HEK293 (cell line): Measurements from ENCODE around the gene QSOX1.

Experiments
- CTCF ChIA-PET: fragments of 350-600 bp; formaldehyde crosslinking; extraction: SDS; loops from one replicate; lab custom pipeline; 2021; ENCODE audit warnings: antibody characterized with exemption; lab: Yijun Ruan, JAX
- POLR2A ChIA-PET: fragments of 300-600 bp; formaldehyde crosslinking; extraction: SDS; loops from one replicate; lab custom pipeline; 2020; ENCODE audit warnings: antibody characterized with exemption, inconsistent platforms; lab: Yijun Ruan, JAX
- H3K27ac ChIP-seq: fragments of 200-500 bp; sonication (Bioruptor generic); 2 replicates; pipeline ENCODE4 v1.5.1; 2014; ENCODE audit warnings: low read depth, low read length, control low read depth, inconsistent platforms; ENCODE audit errors: extremely low read depth
- H3K36me3 ChIP-seq, 2 experiments: fragments of 200-500 bp in 1 of 2; sonication (Bioruptor generic) in 1 of 2; 1 replicate in 1 of 2; 2 replicates in 1 of 2; pipeline ENCODE4 v1.5.1; 2014 to 2017; ENCODE audit warnings: inconsistent platforms in 2 of 2, low read length in 2 of 2; ENCODE audit not compliant: control insufficient read depth in 2 of 2, insufficient read depth in 1 of 2
- H3K4me1 ChIP-seq: fragments of 200-500 bp; sonication (Bioruptor generic); 2 replicates; pipeline ENCODE4 v1.5.1; 2014; ENCODE audit warnings: mild to moderate bottlenecking, low read length, inconsistent platforms; ENCODE audit not compliant: control insufficient read depth, insufficient read depth
- H3K4me3 ChIP-seq: 2 replicates; pipeline ENCODE4 v1.5.1; 2011; ENCODE audit warnings: low read depth, mild to moderate bottlenecking, control low read depth, low read length, moderate library complexity
- H3K9me3 ChIP-seq: fragments of 200-500 bp; sonication (Bioruptor generic); 2 replicates; pipeline ENCODE4 v1.5.1; 2014; ENCODE audit warnings: low read depth, low read length, inconsistent platforms; ENCODE audit not compliant: control insufficient read depth, insufficient read depth
- AEBP2 ChIP-seq: fragments of 450-650 bp; formaldehyde crosslinking; IDR thresholded peaks from 2 replicates; pipeline ENCODE4 v1.5.1; 2016; ENCODE audit warnings: missing biosample characterization, missing genetic modification characterization, borderline replicate concordance
- EGR2 ChIP-seq: fragments of 450-650 bp; formaldehyde crosslinking; IDR thresholded peaks from 2 replicates; pipeline ENCODE4 v1.5.1; 2016; ENCODE audit warnings: low read depth, missing biosample characterization, missing genetic modification characterization
- GLIS1 ChIP-seq: fragments of 450-650 bp; formaldehyde crosslinking; IDR thresholded peaks from 2 replicates; pipeline ENCODE4 v1.5.1; 2016; ENCODE audit warnings: missing biosample characterization, missing genetic modification characterization
- KLF7 ChIP-seq: fragments of 450-650 bp; formaldehyde crosslinking; IDR thresholded peaks from 2 replicates; pipeline ENCODE4 v1.5.1; 2016; ENCODE audit warnings: missing biosample characterization, missing genetic modification characterization, borderline replicate concordance
- OVOL3 ChIP-seq: fragments of 450-650 bp; formaldehyde crosslinking; IDR thresholded peaks from 2 replicates; pipeline ENCODE4 v1.5.1; 2016; ENCODE audit warnings: missing biosample characterization, missing genetic modification characterization
- SP7 ChIP-seq: fragments of 450-650 bp; formaldehyde crosslinking; IDR thresholded peaks from 2 replicates; pipeline ENCODE4 v1.5.1; 2016; ENCODE audit warnings: missing biosample characterization, missing genetic modification characterization
- ZBTB17 ChIP-seq: fragments of 450-650 bp; formaldehyde crosslinking; IDR thresholded peaks from 2 replicates; pipeline ENCODE4 v1.5.1; 2016; ENCODE audit warnings: missing biosample characterization, missing genetic modification characterization
- ZBTB8A ChIP-seq: fragments of 450-650 bp; formaldehyde crosslinking; IDR thresholded peaks from 2 replicates; pipeline ENCODE4 v1.5.1; 2016; ENCODE audit warnings: missing biosample characterization, missing genetic modification characterization
- ZFP3 ChIP-seq: fragments of 450-650 bp; formaldehyde crosslinking; IDR thresholded peaks from 2 replicates; pipeline ENCODE4 v1.5.1; 2016; ENCODE audit warnings: low read depth, missing biosample characterization, missing genetic modification characterization
- ZNF112 ChIP-seq: fragments of 450-650 bp; formaldehyde crosslinking; IDR thresholded peaks from 2 replicates; pipeline ENCODE4 v1.5.0; 2017; ENCODE audit warnings: missing biosample characterization, missing genetic modification characterization
- ZNF146 ChIP-seq: fragments of 450-650 bp; formaldehyde crosslinking; IDR thresholded peaks from 2 replicates; pipeline ENCODE4 v1.5.1; 2016; ENCODE audit warnings: missing biosample characterization, missing genetic modification characterization
- ZNF19 ChIP-seq: fragments of 450-650 bp; formaldehyde crosslinking; IDR thresholded peaks from 2 replicates; pipeline ENCODE4; 2016; ENCODE audit warnings: missing biosample characterization, missing genetic modification characterization, low read depth
- ZNF202 ChIP-seq: fragments of 450-650 bp; formaldehyde crosslinking; IDR thresholded peaks from 2 replicates; pipeline ENCODE4 v1.5.1; 2016; ENCODE audit warnings: missing biosample characterization, missing genetic modification characterization, borderline replicate concordance
- ZNF292 ChIP-seq: fragments of 450-650 bp; formaldehyde crosslinking; IDR thresholded peaks from 2 replicates; pipeline ENCODE4 v1.5.1; 2016; ENCODE audit warnings: low read depth, missing biosample characterization, missing genetic modification characterization, borderline replicate concordance
- ZNF350 ChIP-seq: fragments of 450-650 bp; formaldehyde crosslinking; IDR thresholded peaks from 2 replicates; pipeline ENCODE4 v1.5.0; 2017; ENCODE audit warnings: missing biosample characterization, mild to moderate bottlenecking, missing genetic modification characterization
- ZNF473 ChIP-seq: fragments of 450-650 bp; formaldehyde crosslinking; IDR thresholded peaks from 2 replicates; pipeline ENCODE4 v1.5.1; 2017; ENCODE audit warnings: missing biosample characterization, missing genetic modification characterization
- ZNF48 ChIP-seq: fragments of 450-650 bp; formaldehyde crosslinking; IDR thresholded peaks from 2 replicates; pipeline ENCODE4 v1.5.1; 2016; ENCODE audit warnings: missing biosample characterization, missing genetic modification characterization
- ZNF514 ChIP-seq: fragments of 450-650 bp; formaldehyde crosslinking; IDR thresholded peaks from 2 replicates; pipeline ENCODE4 v1.5.1; 2016; ENCODE audit warnings: missing biosample characterization, missing genetic modification characterization
- ZNF529 ChIP-seq: fragments of 450-650 bp; formaldehyde crosslinking; IDR thresholded peaks from 2 replicates; pipeline ENCODE4 v1.5.1; 2017; ENCODE audit warnings: missing genetic modification characterization, missing biosample characterization; ENCODE audit not compliant: insufficient replicate concordance
- ZNF560 ChIP-seq: fragments of 450-650 bp; formaldehyde crosslinking; IDR thresholded peaks from 2 replicates; pipeline ENCODE4 v1.5.1; 2017; ENCODE audit warnings: missing biosample characterization, missing genetic modification characterization, borderline replicate concordance
- ZNF626 ChIP-seq: fragments of 450-650 bp; sonication (Bioruptor Pico); formaldehyde crosslinking; IDR thresholded peaks from 2 replicates; pipeline ENCODE4 v1.5.1; 2018; ENCODE audit warnings: missing biosample characterization, missing genetic modification characterization, inconsistent platforms
- ZNF660 ChIP-seq: fragments of 450-650 bp; IDR thresholded peaks from 2 replicates; pipeline ENCODE4 v1.5.1; 2018; ENCODE audit warnings: missing biosample characterization, mild to moderate bottlenecking, missing genetic modification characterization
- ZNF707 ChIP-seq: fragments of 450-650 bp; formaldehyde crosslinking; IDR thresholded peaks from 2 replicates; pipeline ENCODE4 v1.5.1; 2016; ENCODE audit warnings: missing biosample characterization, missing genetic modification characterization
- ZNF747 ChIP-seq: fragments of 450-650 bp; formaldehyde crosslinking; IDR thresholded peaks from 2 replicates; pipeline ENCODE4 v1.5.1; 2016; ENCODE audit warnings: missing biosample characterization, missing genetic modification characterization
- TF ChIP-seq, protein P1 (sequence below): fragments of 450-650 bp; formaldehyde crosslinking; IDR thresholded peaks from 2 replicates; pipeline ENCODE4 v1.5.1; 2016; ENCODE audit warnings: missing biosample characterization, missing genetic modification characterization
- TF ChIP-seq, protein P2 (sequence below): fragments of 450-650 bp; formaldehyde crosslinking; IDR thresholded peaks from 2 replicates; pipeline ENCODE4 v1.5.1; 2016; ENCODE audit warnings: missing biosample characterization, missing genetic modification characterization
- TF ChIP-seq, protein P3 (sequence below): fragments of 450-650 bp; formaldehyde crosslinking; IDR thresholded peaks from 2 replicates; pipeline ENCODE4 v1.5.1; 2017; ENCODE audit warnings: missing biosample characterization, missing genetic modification characterization

Gene QSOX1

DNA sequence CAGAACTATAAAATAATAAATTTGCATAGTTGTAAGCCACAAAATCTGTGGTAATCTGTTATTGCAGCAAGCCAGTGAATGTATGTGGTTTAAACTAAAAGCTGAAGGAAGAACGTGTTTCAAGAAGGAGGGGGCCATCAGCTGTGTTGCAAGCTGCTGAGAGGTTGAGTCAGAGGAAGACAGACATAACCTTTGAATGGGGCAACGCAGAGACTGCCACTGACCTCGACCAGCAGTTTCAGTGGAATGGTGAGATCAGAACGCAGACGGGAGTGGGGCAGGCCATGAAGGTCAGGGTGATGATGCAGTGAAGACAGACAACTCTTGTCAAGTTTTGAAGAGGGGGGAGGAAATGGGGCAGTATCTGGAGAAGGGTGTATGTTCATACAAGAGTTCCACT, 23.2 kb upstream of the QSOX1 start:
- TF ChIP-seq, protein P1, sequence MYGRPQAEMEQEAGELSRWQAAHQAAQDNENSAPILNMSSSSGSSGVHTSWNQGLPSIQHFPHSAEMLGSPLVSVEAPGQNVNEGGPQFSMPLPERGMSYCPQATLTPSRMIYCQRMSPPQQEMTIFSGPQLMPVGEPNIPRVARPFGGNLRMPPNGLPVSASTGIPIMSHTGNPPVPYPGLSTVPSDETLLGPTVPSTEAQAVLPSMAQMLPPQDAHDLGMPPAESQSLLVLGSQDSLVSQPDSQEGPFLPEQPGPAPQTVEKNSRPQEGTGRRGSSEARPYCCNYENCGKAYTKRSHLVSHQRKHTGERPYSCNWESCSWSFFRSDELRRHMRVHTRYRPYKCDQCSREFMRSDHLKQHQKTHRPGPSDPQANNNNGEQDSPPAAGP (tag by site-specific recombination): no peak
- TF ChIP-seq ZFP3 (tag by site-specific recombination): no peak
- no peak for TF ChIP-seq ZNF560 (tag by site-specific recombination)
- no peak for TF ChIP-seq ZNF660 (tag by site-specific recombination)
- no peak for TF ChIP-seq ZNF626 (tag by site-specific recombination)
- TF ChIP-seq ZNF529 (tag by site-specific recombination): no peak
- TF ChIP-seq ZNF19 (tag by site-specific recombination): no peak
- no peak for TF ChIP-seq ZNF473 (tag by site-specific recombination)
- TF ChIP-seq ZNF146 (tag by site-specific recombination): no peak
- no peak for TF ChIP-seq ZNF350 (tag by site-specific recombination)
- TF ChIP-seq ZNF202 (tag by site-specific recombination): no peak
- no peak for TF ChIP-seq ZNF48 (tag by site-specific recombination)
- TF ChIP-seq ZNF747 (tag by site-specific recombination): no peak
- no peak for TF ChIP-seq EGR2 (tag by site-specific recombination)
- no peak for TF ChIP-seq ZBTB8A (tag by site-specific recombination)
- TF ChIP-seq ZNF292 (tag by site-specific recombination): no peak
- TF ChIP-seq, protein P2, sequence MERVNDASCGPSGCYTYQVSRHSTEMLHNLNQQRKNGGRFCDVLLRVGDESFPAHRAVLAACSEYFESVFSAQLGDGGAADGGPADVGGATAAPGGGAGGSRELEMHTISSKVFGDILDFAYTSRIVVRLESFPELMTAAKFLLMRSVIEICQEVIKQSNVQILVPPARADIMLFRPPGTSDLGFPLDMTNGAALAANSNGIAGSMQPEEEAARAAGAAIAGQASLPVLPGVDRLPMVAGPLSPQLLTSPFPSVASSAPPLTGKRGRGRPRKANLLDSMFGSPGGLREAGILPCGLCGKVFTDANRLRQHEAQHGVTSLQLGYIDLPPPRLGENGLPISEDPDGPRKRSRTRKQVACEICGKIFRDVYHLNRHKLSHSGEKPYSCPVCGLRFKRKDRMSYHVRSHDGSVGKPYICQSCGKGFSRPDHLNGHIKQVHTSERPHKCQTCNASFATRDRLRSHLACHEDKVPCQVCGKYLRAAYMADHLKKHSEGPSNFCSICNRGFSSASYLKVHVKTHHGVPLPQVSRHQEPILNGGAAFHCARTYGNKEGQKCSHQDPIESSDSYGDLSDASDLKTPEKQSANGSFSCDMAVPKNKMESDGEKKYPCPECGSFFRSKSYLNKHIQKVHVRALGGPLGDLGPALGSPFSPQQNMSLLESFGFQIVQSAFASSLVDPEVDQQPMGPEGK (tag by site-specific recombination): no peak
- no peak for TF ChIP-seq ZBTB17 (tag by site-specific recombination)
- ChIA-PET CTCF (interaction anchor here (2.2 kb wide), 1 partner anchor 264 kb away, joined by 4 read pairs; no protein-coding TSS in a partner anchor), POLR2A (interaction anchor here (1.3 kb wide), 1 partner anchor 23 kb away, joined by 3 read pairs; the partner anchor contains the start of gene QSOX1)
- Histone ChIP-seq H3K36me3 (no peaks in the 10 kb centered on the region), H3K4me1 (no peaks in the 10 kb centered on the region), H3K27ac (no peak overlapping the region), H3K9me3 (no peaks in the 10 kb centered on the region), H3K4me3 (no peak overlapping the region)

GRCh38 chr1:180133193-180133592, 21.5 kb upstream of the QSOX1 start:
- no peaks in the 10 kb centered on the region for H3K36me3 ChIP-seq
- no peak overlapping the region for H3K27ac ChIP-seq
- H3K4me1 ChIP-seq: no peaks in the 10 kb centered on the region
- no peak overlapping the region for H3K4me3 ChIP-seq
- H3K9me3 ChIP-seq: no peaks in the 10 kb centered on the region
- POLR2A ChIA-PET: no interaction called here
- CTCF ChIA-PET: interaction anchor here (0.7 to 1.0 kb wide), 2 partner anchors 12 to 48 kb away, joined by 3 to 4 read pairs; no protein-coding TSS in a partner anchor
- TF ChIP-seq KLF7 (tag by site-specific recombination) (no peak), OVOL3 (tag by site-specific recombination) (no peak), SP7 (tag by site-specific recombination) (no peak), GLIS1 (tag by site-specific recombination) (no peak), ZNF514 (tag by site-specific recombination) (no peak), ZNF707 (tag by site-specific recombination) (no peak), AEBP2 (no peak), ZNF112 (tag by site-specific recombination) (no peak)
- TF ChIP-seq, protein P3, sequence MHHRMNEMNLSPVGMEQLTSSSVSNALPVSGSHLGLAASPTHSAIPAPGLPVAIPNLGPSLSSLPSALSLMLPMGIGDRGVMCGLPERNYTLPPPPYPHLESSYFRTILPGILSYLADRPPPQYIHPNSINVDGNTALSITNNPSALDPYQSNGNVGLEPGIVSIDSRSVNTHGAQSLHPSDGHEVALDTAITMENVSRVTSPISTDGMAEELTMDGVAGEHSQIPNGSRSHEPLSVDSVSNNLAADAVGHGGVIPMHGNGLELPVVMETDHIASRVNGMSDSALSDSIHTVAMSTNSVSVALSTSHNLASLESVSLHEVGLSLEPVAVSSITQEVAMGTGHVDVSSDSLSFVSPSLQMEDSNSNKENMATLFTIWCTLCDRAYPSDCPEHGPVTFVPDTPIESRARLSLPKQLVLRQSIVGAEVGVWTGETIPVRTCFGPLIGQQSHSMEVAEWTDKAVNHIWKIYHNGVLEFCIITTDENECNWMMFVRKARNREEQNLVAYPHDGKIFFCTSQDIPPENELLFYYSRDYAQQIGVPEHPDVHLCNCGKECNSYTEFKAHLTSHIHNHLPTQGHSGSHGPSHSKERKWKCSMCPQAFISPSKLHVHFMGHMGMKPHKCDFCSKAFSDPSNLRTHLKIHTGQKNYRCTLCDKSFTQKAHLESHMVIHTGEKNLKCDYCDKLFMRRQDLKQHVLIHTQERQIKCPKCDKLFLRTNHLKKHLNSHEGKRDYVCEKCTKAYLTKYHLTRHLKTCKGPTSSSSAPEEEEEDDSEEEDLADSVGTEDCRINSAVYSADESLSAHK: no peak
